Erythroblast (primary cell): Measurements from ENCODE around the gene SMG9.

Experiments used
- GATA1 ChIP-seq: IDR thresholded peaks from 2 replicates; pipeline ENCODE4 v1.6.1; 2011; ENCODE audit warnings: low read depth, mild to moderate bottlenecking, control low read depth, low read length, moderate library complexity
- POLR2A ChIP-seq: IDR thresholded peaks from 2 replicates; pipeline ENCODE4 v1.6.1; 2011; ENCODE audit warnings: mild to moderate bottlenecking, low read length

DNA sequence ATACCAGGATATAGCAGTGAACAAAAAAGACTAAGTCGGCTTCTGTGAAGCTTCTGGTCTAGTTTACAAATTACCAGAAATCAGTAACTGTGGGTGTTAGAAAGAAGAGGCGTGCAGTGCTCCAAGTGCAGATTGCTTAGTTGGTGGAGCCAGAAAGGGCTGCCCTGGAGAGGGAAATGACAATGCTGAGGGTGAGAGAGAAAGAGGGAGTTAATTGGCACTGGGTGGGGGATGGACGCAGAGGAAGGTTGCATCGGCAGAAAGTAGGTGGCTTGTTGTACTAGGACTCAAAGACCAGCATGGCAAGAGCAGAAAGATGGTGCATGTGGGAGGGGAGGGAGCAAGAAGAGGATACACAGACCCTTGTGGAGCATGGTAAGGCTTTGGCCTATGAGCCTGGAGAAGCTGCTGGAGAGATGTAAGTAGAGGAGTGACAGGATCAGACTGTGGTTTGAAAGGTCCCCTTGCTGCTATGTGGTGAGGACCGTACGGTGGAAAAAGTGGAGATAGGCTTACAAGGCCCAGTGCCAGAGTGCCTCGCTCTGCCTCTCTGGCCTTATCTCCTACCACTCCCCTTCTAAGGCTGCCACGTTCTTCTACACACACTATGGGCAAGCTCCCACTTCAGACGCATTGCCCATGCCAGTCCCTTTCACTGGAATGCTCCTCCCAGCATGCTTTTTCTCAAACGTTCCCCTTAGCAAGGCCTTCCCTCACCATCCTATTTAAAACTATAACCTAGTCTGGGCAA, 13.5 kb downstream of the SMG9 start:
- TF ChIP-seq POLR2A (no peak), GATA1 (no peak)
